GM18508 (cell line): Measurements from ENCODE around the gene SPNS3.

ENCODE experiments used
- ATAC-seq: cut with Tn5 transposase; IDR thresholded peaks from one replicate; pipeline ENCODE4 v1.9.1; 2021; ENCODE audit warnings: moderate number of reproducible peaks; ENCODE audit not compliant: insufficient read depth, unreplicated experiment

SPNS3 gene

DNA sequence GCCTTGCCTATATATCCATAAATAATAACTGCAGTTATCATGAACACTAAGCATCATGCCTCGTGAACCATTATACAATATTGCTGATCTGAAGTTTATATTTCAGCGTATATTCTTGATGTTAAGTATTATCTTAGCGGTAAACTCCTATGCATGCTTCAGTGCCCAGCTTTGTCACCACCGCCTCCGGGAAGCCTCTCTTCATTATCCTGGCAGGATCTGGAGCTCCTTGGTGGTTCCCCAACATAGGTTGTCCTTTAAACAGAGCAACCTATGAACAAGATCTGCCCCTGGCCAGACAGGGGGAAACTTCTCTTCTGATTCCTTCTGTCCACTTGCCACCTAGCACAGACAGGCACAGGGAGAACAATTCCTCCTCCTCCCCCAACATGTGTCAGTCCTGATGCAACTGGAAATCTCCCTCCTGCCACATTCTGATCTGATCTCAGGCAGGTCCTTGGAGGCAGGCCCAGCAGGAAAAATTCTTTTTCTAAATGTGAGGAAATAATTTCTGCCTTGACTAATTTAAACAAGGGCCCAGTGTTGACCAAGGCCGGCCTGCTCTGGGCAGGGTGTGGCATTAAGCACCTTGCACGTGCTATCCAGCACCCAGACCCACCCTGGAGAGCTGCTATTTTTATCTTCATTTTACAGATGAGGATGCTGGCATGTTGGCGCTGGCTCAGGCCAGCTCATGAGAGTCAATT is 87.3 kb downstream of the SPNS3 start:
- no peak for ATAC-seq

DNA sequence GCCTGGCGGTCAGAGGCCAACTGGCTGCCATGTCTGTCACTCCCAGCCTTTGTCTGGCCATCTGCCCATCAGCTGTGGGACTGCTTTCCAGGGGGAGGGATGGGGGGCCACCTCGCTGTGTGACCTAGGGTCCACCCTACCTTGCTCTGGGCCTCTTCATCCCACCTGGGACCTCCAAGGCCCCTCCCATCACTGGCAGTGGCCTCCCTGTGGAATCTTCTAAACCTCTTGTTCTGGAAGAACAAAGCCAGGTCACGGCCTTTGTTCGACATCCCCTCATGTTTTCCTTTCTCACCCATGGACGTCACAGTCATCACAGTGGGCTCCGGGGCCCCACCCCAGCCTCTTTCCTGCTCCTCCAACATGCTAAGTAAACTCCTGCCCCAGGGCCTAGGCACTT is 88.9 kb downstream of the SPNS3 start:
- no peak for ATAC-seq

DNA sequence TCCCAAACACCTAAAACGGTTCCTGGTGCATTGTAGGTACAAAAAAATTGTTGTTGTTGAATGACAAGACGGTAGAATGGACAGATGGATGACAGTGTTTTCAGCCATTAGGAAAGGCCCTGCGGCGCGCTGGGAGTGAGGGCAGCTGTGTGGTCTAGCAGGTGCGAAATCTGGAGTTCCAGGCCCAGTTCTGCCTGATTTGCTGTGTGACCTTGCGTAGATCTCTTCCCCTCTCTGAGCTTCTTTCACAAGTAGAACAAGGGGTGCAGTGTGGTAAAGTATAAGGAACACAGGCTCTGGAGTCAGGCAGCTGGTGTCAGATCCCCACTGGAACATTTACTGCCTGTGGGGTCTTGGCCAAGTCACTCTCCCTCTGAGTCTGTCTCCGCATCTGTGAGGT is 90.2 kb downstream of the SPNS3 start:
- ATAC-seq = no peak

DNA sequence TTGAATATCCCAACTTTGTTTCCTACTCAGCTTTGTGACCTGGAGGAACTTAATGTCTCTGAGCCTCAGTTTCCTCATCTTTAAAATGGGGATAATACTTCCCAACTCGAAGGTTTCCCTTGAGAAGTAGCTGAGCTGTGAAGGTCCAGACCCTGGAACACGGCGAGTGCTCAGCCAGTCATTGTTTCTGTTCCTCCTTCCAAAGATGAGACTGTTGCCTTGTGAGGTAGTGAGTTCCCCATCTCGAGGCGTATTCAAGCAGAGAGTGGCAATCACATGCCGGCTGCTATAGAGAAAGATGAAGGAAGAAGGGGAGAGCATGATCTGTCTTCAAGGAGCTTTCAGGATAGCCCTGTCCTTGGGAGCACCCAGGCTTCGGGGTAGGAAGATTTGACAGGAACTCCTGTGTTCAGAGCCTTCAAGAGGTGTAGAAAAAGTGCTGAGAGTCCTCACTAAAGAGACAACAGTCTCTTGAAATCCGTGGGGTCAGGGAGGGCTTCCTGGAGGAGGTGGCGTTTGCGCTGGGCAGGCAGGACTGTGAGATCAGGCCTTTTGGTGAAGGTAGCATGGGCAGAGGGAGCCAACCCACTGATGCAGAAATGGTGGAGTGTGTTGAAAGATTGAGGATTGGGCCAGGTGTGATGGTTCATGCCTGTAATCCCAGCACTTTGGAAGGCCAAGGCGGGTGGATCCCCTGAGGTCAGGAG is 92.1 kb downstream of the SPNS3 start:
- no peak for ATAC-seq

DNA sequence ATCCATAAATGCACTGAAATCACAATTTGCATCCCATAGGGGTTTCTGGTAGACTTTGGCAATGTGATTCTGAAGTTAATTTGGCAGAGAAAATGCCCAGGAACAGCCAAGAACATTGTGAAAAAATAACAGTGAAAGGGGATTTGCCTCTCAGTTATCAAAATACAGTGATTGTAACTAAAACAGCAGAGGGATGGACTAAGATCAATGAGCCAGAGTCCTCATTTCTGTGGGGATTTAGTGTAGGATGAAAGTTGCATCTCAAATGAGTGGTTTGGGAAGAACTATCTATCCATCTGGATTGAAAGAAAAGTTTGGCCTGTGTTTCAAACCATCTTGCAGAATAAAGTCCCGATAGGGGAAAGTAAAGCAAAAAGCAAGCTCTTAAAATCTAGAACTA is 93.4 kb downstream of the SPNS3 start:
- ATAC-seq = no peak

DNA sequence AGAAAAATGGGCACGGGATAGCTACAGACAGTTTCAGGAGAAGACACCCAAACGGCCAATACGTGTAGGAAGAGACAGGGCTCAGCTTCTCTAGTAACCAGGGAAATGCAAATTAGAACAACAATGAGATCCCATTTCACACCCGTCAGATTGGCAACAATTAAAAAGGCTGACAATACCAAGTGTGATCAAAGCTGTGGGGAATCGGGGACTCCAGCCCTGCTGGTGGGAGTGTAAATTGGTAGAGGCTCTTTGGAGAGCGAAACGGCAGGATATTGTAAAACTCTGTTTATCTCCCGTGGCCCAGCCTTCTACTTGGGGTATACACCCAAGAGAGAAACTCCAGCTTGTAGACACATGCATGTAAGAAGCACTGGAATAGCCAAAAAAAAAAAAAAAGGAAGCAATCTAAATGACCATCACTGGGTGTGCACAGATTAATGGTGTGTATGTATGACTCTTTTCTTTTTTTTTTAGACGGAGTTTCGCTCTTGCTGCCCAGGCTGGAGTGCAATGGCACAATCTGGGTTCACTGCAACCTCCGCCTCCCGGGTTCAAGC is 93.9 kb downstream of the SPNS3 start:
- no peak for ATAC-seq

DNA sequence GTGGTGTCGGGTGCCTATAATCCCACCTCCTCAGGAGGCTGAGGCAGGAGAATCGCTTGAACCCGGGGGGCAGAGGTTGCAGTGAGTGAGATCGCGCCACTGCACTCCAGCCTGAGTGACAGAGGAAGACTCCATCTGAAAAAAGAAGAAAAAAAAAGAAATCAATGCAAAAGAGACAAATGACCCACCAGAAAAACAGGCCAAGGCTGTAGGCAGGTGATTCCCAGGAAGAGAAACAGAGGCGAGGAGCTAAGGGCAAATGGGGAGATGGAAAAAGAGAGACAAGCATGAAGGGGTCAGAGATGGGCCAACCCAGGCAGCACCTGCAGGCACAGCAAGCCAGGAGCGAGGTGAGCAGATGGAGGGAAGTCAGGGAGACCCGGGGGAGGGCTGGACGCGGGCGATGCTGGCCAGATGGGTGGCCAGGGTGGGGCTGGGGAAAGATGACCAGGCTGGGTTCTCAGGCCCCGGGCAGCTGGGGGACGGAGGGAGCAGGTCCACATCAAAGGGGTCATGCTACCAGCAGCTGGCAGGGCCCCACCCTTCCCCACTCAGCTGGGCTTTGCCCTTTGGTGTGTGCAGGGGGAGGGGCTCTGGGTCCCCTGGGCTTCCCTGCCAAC is 95.9 kb downstream of the SPNS3 start:
- ATAC-seq = no peak

DNA sequence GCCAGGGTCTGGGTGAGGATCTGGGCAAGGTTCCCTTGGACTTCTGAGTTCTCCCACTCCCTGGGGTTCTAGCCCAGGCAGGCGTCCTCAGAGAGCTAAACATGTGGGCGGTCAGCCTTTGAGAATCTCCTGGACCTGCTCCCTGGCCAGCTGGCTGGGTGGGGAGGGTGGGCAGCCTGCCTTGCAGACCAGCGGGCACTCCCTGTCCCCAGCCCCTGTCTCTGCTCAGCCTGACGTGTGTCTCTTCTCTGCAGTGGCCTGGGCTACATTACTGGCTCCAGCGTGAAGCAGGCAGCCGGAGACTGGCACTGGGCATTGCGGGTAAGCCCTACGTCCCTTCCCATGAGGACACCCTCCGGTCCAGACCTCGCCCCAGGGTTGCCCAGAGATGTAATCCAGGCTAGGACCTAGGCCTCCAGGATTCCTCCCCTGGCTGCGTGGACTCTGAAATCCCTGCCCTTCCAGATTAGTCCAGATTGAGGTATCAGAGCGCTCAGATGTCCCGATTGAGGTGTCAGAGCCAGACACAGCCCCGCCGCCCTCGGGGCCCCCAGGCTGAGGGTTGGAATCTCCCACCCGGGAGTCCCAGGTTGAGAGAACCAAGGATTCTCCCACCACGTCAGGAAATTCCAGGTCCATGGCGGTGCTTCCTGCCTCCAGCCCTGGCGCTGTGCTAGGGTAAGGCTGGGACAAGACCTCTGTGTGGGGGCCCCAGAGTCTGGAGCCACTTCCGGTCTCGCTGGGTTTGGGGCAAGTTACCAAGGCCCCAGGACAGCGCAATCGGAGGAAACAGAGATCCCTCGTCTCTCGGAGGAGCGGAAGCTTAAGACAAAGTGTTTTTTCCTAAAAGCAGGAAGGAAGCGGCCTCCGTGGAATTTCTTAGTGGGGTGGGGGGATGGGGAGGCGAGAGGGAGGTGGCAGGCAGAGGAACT is 97.3 kb downstream of the SPNS3 start:
- ATAC-seq = no peak

DNA sequence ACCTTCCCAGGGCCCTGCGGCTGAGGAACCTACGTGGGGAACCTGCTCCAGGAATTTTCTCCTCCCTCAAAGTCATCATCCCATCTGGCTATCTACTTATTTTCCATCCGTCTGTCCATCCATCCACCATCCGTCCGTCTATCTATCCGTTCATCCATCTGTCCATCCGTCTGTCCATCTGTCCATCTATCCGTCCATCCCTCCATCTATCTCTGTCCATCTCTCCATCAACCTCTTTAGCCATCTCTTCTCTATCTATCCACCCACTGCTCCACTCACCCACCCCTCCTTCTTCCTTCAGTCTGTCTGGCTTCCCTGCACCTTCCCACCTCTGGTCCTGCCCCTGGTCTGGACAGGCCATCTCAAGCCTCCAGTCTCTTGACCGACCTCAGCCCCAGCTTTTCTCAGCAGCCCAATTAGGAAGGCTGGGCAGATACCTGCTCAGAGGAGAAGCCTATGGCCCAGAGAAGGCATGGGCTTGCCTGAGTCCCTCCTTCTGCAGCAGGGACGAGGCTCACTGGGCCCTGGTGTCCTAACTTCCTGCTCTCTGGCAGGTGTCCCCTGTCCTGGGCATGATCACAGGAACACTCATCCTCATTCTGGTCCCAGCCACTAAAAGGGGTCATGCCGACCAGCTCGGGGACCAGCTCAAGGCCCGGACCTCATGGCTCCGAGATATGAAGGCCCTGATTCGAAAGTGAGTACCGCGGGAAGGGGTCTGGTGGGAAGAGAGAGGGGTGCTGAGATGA is 98.4 kb downstream of the SPNS3 start:
- no peak for ATAC-seq

DNA sequence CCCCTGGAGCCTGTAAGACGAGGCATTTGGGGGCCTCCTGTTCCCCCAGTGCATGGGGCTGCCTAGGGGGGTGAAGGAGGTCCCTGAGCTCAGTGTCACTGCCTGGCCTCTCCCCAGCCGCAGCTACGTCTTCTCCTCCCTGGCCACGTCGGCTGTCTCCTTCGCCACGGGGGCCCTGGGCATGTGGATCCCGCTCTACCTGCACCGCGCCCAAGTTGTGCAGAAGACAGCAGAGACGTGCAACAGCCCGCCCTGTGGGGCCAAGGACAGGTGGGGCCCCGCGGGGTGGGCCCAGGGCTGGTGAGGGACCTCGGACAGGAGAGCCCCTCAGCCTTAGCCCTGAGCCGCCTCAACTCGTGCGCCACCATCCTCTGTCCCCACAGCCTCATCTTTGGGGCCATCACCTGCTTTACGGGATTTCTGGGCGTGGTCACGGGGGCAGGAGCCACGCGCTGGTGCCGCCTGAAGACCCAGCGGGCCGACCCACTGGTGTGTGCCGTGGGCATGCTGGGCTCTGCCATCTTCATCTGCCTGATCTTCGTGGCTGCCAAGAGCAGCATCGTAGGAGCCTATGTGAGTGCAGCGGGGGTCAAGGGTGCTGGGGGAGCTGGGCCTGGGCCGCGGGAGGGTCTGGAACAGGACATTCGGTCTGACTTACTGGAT is 99.3 kb downstream of the SPNS3 start:
- ATAC-seq = no peak

DNA sequence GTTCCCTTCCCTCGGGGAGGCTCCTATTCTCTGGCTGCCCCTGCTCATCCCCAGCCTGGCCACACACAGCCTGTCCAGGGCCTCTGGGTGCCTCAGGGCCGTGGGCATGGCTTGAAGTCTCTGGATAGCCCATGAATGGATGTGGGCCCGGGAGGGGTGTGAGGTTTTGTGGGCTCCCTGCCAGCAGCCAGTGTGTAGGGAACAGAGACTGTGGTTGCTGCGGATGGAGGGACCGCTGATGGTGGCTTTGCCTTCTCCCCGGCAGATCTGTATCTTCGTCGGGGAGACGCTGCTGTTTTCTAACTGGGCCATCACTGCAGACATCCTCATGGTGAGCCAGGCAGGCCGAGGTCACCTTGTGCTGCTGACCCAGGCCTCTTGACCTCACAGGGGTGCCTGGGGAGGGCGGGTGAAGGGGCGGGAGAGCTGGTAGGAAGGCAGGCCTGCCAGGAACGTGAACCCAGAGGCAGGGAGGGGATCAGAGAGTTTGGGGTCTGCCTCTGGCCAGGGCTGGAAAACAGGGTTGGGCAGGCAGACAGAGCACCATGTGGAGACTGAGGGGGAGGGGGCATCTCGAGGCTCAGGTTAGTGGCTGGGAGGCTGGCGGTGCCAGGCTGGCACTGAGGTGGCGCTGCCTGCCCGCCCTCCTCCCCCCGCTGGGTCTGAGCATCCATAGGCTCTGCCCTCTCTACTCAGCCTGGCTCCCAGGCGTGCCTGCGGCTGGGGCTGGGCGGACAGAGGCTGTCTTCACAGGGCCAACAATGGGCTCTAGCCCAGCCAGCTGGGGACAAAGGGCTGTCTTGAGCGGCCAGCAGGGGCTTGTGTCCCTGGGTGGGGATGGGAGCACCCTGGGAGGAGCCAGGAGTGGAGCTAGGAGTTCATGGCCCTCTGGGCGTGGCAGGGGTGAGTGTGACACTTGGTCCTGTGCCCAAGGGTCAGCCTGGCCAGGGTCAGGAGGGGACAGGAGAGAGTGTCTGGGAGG is 100.1 kb downstream of the SPNS3 start:
- ATAC-seq = no peak

DNA sequence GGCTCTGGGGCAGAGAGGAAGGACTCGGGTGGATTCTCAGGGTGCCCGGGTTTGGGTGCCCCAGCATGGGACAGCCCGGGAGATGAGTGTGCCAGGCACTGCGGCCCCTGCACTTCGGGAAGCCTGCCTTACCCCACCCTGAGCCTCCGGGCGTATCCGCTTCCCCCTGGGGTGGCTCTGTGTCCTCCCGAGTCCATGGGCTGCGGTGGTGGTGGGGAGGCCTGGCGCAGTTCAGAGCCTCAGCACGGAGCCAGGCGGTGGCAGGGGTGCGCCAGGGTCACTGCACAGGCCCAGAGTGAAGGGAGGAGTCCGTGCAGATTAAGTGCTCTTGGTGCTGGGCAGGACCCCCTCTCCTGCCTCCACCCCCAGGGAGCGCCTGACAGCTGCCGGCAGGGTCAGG is 100.8 kb downstream of the SPNS3 start:
- ATAC-seq = no peak

DNA sequence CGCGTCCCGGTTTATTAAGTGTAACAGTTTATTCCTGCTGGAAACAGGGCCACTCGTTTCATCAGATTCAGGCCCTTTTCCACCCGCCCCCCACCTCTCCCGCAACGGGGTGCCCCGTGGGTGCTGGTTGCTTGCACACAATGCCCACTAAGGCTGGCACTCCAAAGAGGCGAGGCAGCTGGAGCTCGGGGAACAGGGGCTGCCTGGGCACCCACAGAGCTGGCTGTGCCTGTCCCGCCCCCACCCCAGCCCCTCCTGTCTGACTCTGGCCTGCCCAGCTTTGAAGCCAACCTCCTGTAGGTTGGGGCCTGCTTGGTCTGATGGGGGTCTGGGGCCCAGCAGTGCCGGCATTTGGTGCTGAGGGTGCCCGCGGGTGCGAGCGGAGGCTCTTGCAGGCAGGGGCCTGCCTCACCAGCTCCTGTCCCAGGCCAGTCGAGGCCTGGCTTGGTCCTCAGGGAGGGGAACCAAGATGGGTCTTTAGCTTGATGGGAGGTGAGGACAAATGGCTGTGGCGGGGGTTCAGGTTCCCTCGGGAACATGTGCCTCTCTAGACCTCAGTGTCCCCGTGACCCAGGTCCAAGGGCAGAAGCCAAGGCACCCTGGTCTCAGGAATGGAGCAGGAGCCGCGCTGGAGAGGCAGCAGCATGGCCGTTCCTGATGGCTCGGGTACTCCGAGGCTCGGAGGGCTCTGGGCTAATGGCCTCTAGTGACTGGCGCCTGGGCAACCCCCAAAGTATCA is 101.4 kb downstream of the SPNS3 start:
- ATAC-seq = no peak

DNA sequence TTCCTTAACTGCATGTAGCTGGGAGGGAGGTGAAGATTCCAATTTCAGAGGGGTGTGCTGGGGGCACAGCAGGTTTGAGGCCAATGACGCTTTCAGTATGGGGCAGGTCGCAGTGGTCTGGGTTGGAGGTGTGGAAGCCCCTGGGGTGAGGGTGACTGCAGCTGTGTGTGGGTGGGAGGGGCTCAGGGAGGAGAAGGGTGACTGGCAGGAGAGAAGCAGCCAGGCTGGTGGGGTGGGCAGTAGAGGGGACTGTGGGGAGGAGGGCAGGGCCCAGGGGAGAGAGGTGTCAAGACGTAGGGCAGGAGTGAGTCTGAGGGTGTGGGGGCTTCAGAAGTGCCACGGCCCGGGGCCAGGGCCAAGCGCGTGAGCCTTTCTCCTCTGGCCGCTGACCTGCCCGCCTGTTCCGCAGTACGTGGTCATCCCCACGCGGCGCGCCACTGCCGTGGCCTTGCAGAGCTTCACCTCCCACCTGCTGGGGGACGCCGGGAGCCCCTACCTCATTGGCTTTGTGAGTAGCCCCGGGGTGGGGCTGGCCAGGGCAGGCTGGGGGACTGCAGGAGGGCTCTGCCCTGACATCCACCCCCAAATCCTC is 102.0 kb downstream of the SPNS3 start:
- no peak for ATAC-seq

DNA sequence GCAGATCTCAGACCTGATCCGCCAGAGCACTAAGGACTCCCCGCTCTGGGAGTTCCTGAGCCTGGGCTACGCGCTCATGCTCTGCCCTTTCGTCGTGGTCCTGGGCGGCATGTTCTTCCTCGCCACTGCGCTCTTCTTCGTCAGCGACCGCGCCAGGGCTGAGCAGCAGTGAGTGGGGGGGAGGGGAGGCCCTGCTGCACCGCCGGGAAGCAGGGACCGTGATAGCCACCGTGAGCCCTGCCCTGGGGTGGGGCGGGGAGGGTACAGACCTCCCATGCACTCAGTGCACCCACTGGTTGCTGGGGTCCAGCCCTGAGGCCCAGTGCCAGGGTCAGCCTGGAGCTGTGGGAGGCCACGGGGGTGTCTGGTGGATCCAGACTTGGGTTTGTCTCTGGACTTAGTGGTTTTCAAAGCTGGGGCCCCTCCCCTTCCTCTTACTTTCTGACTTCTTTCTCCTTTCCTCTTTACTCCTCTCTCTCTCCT is 102.6 kb downstream of the SPNS3 start:
- ATAC-seq = no peak

DNA sequence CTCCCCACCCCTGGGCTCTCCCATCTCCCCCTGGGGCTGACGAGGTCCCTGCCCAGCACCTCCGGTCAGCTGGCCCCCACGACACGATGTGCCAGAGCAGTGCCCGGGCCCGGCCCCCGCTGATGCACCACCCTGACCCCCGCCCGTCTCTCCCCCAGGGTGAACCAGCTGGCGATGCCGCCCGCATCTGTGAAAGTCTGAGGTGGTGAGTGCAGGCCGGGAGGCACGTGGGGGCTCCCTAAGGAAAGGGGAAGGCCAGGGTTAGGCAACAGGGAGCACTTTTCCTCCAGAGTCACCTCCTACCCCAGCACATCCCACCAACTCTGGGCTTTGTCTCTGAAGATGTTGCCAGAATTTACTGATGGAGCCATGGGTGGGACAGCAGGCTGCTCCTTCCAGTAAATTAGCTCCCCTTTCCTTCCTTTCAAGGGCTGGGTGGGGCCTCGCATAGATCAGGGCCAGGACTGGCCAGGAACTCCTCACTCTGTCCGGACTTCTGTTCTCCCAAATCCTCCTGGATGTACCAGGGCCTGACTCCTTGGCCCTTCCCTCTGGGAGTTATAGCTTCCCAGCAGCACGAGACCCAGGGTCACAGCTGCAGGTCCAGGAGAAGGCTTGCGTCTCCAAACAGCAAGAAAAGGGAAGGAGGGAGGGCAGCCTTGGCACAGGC is 103.1 kb downstream of the SPNS3 start:
- no peak for ATAC-seq
